ENCODE data around the gene GRAMD2A.

Gene GRAMD2A

GRCh38 chr15:72217216-72217615 is 19.6 kb upstream of the GRAMD2A start:
- no peak for DNase-seq (ENCODE audit: low spot score)

GRCh38 chr15:72216079-72216478 is 18.5 kb upstream of the GRAMD2A start:
- no peak for DNase-seq (ENCODE audit: low spot score)

- no peak for DNase-seq (ENCODE audit: low spot score)
These were observed 10.0 kb upstream of the GRAMD2A start for GRCh38 chr15:72207558-72208085.

GRCh38 chr15:72206677-72207000 is 9.1 kb upstream of the GRAMD2A start:
- DNase-seq (ENCODE audit: low spot score) = no peak

GRCh38 chr15:72205896-72206676 is 8.5 kb upstream of the GRAMD2A start:
- no peak for DNase-seq (ENCODE audit: low spot score)

- DNase-seq (ENCODE audit: low spot score) = no peak
These were observed 7.7 kb upstream of the GRAMD2A start for GRCh38 chr15:72205273-72205672.

GRCh38 chr15:72203507-72203837 is 5.9 kb upstream of the GRAMD2A start:
- no peak for DNase-seq (ENCODE audit: low spot score)

GRCh38 chr15:72202801-72203506 is 5.4 kb upstream of the GRAMD2A start:
- no peak for DNase-seq (ENCODE audit: low spot score)

- DNase-seq (ENCODE audit: low spot score) = no peak
These were observed 4.7 kb upstream of the GRAMD2A start for GRCh38 chr15:72202302-72202701.

GRCh38 chr15:72201391-72201921 is 3.9 kb upstream of the GRAMD2A start:
- no peak for DNase-seq (ENCODE audit: low spot score)

- no peak for DNase-seq (ENCODE audit: low spot score)
These were observed 3.0 kb upstream of the GRAMD2A start for GRCh38 chr15:72200395-72201237.

GRCh38 chr15:72199721-72200212 is 2.2 kb upstream of the GRAMD2A start:
- DNase-seq (ENCODE audit: low spot score) = peak; percentile 75

GRCh38 chr15:72199205-72199515 is 1.6 kb upstream of the GRAMD2A start:
- no peak for DNase-seq (ENCODE audit: low spot score)

- DNase-seq (ENCODE audit: low spot score) = no peak
These were observed 993 bp upstream of the GRAMD2A start for GRCh38 chr15:72198356-72199204.

- no peak for DNase-seq (ENCODE audit: low spot score)
These were observed 537 bp downstream of the GRAMD2A start for GRCh38 chr15:72197041-72197459.

- DNase-seq (ENCODE audit: low spot score) = no peak
These were observed 1.1 kb downstream of the GRAMD2A start for GRCh38 chr15:72196409-72197040.

- no peak for DNase-seq (ENCODE audit: low spot score)
These were observed 2.5 kb downstream of the GRAMD2A start for GRCh38 chr15:72195101-72195511.

GRCh38 chr15:72193836-72194396 is 3.7 kb downstream of the GRAMD2A start:
- DNase-seq (ENCODE audit: low spot score) = peak; percentile 27

- DNase-seq (ENCODE audit: low spot score) = peak; percentile 4
These were observed 5.2 kb downstream of the GRAMD2A start for GRCh38 chr15:72192416-72192815.

- DNase-seq (ENCODE audit: low spot score) = no peak
These were observed 8.2 kb downstream of the GRAMD2A start for GRCh38 chr15:72189250-72189902.
